Measurements from ENCODE around the gene ADGRF4.

ADGRF4 gene

GRCh38 chr6:47681201-47681990 is 17.0 kb upstream of the ADGRF4 start:
- no peak for DNase-seq

- no peak for DNase-seq
Measured at GRCh38 chr6:47686411-47686810, 12.0 kb upstream of the ADGRF4 start.

DNA sequence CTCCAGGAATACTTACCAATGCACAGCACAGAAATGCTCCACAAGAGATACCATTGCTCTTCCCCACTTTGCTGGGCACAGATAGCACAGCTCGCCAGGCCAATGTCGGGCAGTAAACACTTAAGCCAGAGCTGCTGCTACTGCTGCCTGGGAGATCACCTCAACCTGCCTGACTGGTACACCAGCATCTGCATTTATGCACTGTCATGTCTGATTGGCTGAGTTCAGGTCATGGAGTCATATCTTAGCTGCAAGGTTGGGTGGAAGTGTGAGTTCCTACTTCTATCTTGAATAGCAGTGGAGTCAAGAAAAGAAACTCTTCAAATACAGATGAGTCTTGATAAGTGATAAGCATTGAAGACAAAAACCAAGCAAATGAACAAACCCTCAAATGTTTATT is 10.9 kb upstream of the ADGRF4 start:
- DNase-seq = no peak

GRCh38 chr6:47690214-47690613 is 8.2 kb upstream of the ADGRF4 start:
- no peak for DNase-seq

DNA sequence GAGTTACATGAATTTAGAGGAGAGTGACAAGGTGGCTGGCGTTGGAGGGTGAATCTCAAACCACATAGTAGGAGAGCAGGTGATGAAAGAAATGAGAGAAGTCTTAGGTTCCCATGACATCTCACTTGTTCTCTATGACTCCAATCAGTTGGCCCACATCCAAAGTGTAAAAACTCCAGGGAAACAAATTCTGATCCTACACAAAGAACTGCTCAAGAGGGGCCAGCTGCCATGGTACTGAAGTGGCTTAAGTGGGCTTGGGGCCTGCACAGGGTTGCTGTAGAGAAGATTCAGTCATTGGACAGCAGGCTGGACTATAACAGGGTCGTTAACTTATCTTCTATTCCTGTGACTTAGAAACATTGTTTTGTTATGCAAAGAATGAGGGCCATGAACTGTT is 7.6 kb upstream of the ADGRF4 start:
- DNase-seq = no peak

DNA sequence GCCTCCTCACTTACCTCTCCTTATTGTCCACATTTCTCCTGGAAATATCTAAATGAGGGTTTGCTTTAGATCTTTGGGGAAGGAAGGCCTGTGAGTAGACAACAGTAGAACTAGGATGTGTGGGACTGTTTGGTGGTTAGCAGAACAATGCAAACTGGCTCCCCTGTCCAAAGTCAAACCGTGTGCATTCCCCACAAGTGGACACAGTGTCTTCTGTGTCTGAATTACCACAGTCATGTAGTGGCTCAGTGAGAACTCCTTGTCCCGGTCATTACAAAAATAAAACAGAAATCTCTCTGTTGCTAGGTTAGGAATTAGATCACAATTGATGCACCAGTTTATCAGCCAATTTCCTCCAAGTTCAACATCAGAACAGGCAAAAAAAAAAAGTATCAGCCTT is 455 bp upstream of the ADGRF4 start:
- DNase-seq = no peak

GRCh38 chr6:47700053-47700452 is 1.7 kb downstream of the ADGRF4 start:
- DNase-seq = no peak

DNA sequence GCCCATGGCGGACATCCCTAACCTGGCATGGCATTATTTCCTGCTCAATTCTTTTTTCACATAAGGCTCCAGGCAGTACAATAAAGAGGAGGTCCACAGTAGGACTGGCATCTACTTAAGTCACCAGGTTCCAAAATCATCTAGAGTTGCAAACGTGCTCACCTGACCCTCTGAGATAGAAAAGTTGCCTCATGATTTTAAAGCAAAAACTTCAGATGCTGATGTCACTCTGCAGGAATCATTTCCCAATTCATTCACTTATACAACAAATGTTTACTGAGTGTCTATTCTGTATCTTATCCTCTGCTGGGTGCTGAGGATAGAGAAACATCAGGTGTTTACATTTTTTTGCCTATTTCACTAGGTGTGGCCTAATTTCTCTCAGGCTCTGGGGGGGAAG is 2.2 kb downstream of the ADGRF4 start:
- DNase-seq = no peak

- no peak for DNase-seq
Measured at GRCh38 chr6:47701363-47701762, 3.0 kb downstream of the ADGRF4 start.

DNA sequence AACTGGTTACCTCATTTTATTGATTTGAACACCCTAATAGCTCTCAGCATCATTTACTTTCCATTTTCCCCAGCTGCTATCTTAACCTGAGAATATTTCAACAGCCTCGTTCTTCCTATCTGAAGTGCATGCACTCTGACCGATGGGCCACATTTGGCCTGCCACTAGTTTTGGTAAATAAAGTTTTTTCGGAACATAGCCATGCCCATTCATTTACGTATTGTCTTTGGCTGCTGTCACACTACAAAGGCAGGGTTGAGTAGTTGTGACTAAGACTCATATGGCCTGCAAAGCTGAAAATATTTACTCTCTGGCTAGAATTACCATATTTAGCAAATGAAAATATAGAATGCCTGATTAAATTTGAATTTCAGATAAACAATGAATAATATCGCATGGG is 10.8 kb downstream of the ADGRF4 start:
- no peak for DNase-seq

GRCh38 chr6:47710295-47710694 is 11.9 kb downstream of the ADGRF4 start:
- DNase-seq = no peak

GRCh38 chr6:47713200-47713599 is 14.8 kb downstream of the ADGRF4 start:
- DNase-seq = no peak

GRCh38 chr6:47714802-47715201 is 16.4 kb downstream of the ADGRF4 start:
- no peak for DNase-seq

DNA sequence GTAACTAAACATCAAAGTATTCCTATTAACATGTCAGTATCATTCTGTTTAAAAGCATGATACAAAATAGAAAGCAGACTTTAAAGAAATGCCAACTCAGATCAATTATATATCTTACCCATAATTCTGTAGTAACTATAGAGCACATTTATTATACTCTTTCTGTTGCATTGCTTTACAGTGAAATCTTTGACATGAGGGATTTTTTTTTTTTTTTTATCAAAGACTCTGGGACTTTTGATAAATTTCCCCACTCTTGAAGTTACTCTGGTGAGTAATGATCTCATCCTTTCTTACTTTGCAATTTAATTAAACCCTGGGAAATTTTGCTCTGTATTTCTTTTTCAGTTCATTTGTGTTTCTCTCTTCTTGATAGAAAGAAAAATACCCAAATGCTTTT is 17.4 kb downstream of the ADGRF4 start:
- no peak for DNase-seq

- no peak for DNase-seq
Measured at GRCh38 chr6:47716207-47716606, 17.8 kb downstream of the ADGRF4 start.

GRCh38 chr6:47718571-47718970 is 20.2 kb downstream of the ADGRF4 start:
- DNase-seq = no peak

DNA sequence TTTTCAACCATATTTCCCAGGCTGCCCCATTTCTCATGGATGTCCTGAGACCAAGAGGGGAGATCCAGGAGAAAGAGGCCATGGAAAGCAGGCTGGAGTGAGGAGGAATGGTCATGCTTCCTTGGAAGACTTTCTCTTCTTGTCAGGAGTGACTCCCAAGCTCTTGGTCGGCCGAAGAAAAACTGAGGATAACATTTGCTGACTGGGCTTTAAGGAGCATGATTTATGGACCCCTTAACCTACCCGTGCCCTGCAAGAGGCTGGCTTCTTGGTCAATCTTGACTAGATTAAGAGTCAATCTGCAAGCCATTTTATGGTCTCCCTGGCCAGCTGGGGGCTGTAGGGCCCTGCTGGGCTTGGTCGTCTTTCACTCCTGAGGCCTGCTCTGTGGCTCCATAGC is 22.8 kb downstream of the ADGRF4 start:
- no peak for DNase-seq

DNA sequence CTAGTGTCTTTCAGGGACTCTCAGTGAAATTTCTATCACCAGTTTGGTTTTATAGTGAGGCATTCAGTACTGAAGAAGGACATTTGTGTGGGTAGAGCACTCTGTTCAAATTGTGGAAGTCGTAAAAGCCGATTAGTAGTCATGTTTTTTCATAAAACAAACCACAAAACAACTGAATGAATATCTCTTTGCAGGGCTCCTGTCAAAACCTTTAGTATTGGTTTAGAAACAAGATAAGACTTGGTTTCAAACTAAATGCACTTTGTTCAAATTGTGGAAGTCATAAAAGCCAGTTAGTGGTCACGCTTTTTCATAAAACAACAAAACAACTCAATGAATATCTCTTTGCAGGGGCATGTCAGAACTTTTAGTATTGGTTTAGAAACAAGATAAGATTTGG is 23.8 kb downstream of the ADGRF4 start:
- no peak for DNase-seq

GRCh38 chr6:47724300-47724699 is 25.9 kb downstream of the ADGRF4 start:
- no peak for DNase-seq

DNA sequence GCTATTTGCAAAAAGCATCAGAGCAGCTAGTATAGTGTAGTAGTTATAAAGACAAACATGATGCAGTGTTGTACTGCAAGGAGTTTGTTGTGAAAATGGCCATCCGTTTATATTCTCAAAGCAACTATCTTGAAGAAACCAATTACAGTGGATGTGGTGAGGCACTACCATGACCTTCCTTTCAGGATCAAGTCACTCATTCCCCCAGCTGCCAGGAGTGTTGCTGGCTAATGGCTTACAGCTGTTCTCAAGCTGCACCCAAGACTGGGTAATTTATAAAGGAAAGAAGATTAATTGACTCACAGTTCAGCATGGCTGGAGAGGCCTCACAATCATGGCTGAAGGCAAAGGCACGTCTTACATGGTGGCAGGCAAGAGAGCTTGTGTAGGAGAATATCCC is 29.0 kb downstream of the ADGRF4 start:
- DNase-seq = no peak

DNA sequence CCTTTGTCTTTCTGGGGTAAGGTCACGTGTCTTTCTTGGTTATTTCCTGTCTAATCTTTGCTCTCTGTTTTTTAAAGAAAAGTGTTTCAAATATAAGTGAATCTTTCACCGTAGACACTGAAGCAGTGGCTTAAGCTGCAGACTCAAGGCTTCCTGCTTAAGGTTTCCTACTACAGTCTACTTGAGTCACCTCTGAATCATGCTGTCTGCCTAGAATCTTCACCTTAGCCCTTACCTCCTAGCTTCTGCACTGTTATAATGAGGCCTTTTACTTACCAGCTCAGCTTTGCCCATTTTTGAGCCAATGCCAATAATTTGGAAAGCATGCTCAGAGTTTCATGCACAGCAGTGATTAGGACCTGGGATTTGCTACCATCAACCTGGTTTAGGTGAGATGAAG is 30.6 kb downstream of the ADGRF4 start:
- DNase-seq = no peak

DNA sequence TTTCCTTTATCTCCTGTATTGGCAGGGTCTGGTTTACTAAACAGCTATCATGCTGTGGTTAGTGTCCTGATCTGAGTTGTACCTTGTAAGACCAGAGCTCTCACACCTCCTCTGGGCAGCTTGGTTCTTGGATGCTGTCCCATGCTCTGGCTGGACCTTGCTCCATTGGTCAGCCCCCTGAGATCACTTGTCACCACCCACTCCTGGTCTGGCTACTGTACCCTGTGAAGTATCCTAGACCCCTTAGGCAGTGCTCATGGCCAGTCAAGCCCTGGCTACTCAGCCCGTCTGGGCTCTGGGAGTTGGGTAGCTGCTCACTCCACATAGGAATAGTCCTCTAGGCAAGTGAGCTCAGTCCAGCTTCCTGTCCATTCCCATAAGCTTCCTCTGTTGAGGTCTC is 31.1 kb downstream of the ADGRF4 start:
- no peak for DNase-seq

DNA sequence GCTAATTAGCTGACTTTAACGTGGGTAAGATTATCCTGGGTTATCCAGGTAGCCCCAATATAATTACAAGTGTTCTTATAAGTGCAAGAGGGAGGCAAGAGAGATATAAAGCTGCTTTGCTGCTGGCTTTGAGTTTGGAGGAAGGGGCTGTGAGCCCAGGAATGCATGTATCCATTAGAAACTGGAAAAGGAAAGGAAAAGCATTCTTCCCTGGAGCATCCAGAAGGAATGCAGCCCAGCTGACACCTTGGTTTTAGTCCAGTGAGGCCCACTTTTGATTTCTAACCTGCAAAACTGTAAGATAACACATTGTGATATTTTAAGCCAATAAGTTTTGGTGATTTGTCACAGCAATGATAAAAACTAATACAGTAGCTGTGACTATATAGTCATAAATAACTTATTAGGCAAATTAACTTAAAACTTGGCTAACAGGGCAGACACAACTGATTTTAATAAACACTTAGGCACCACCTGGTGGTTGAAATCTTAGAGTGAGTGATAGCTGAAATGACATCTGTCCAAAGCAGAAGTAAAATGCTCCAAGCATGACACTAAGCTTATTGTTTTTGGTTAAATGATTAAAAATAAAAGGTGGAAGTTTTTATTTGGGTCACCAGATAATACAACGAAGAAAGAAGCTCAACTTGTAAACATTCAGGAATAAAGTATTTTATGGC is 35.6 kb downstream of the ADGRF4 start:
- no peak for DNase-seq

DNA sequence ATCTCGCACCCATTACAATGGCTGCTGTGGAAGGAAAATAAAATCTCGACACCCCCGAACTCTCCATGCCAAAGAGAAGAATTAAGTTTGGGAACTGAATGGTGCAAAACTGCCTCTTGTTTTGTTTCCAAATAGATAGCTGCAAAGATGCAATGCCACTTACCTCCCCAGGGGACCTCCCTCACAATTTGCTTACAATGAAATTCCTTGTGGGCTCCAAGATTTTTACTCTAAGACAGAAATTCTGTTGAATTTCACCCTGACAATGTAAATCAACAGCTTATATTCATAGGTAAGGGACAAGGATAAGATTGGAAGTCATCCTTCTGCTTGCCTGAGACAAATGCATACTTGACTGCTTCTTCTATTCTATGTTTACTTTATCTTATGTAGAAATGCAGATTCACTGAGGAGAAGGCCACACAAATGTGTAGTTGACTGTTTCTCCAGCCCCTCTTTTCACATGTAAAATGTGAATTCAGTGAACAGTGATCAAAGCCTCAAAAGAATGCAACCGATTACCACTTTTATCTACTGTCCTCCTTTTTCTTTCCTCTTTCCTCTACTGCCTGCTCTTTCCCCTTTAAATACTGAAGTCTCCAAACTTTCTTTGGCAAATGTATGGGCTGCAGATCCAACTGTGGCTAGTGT is 36.6 kb downstream of the ADGRF4 start:
- no peak for DNase-seq

All from activated T-cell treated with anti-CD3 and anti-CD28 coated beads, Interleukin-2, amount 50 U/mL, for 1 hour (primary cell).